Hepatocyte (in vitro differentiated cells): ENCODE results near the gene ABCB11. TPM values are rescaled to one million over a fixed set of nuclear protein-coding genes. Genes with fewer than 3 reads are reported as not detected.

ENCODE experiments used
- DNase-seq: peaks from one replicate; pipeline ENCODE4 v3.0.0-alpha.2; 2016; ENCODE audit warnings: low spot score
- H2AFZ ChIP-seq: fragments of 200-600 bp; sonication (generic); 2 replicates; pipeline ENCODE4 v1.6.0; 2016; ENCODE audit warnings: antibody characterized with exemption, mild to moderate bottlenecking
- H3K27ac ChIP-seq: fragments of 200-600 bp; sonication (generic); 2 replicates; pipeline ENCODE4 v1.5.1; 2016; ENCODE audit warnings: mild to moderate bottlenecking
- H3K27me3 ChIP-seq: fragments of 200-600 bp; sonication (generic); 2 replicates; pipeline ENCODE4 v1.6.1; 2016
- H3K36me3 ChIP-seq: fragments of 200-600 bp; sonication (generic); replicated peaks from 2 replicates; pipeline ENCODE4 v1.5.1; 2016; ENCODE audit warnings: low read depth; ENCODE audit not compliant: insufficient read depth
- H3K4me1 ChIP-seq: fragments of 200-600 bp; sonication (generic); 2 replicates; pipeline ENCODE4 v1.5.1; 2016; ENCODE audit warnings: mild to moderate bottlenecking, moderate library complexity; ENCODE audit not compliant: insufficient read depth
- H3K4me2 ChIP-seq: fragments of 200-600 bp; sonication (generic); 2 replicates; pipeline ENCODE4 v1.6.0; 2016
- H3K4me3 ChIP-seq: fragments of 200-600 bp; sonication (generic); 2 replicates; pipeline ENCODE4 v1.5.1; 2016; ENCODE audit warnings: mild to moderate bottlenecking
- H3K79me2 ChIP-seq: fragments of 200-600 bp; sonication (generic); 2 replicates; pipeline ENCODE4 v1.6.0; 2017; ENCODE audit warnings: mild to moderate bottlenecking
- H3K9me2 ChIP-seq: fragments of 200-600 bp; sonication (generic); replicated peaks from 2 replicates; pipeline ENCODE4 v1.6.0; 2017; ENCODE audit warnings: mild to moderate bottlenecking; ENCODE audit not compliant: insufficient read depth
- H3K9me3 ChIP-seq: fragments of 200-600 bp; sonication (generic); 2 replicates; pipeline ENCODE4 v1.5.1; 2016; ENCODE audit warnings: low read depth, mild to moderate bottlenecking
- H4K20me1 ChIP-seq: fragments of 200-600 bp; sonication (generic); 2 replicates; pipeline ENCODE4 v1.6.0; 2016; ENCODE audit warnings: mild to moderate bottlenecking; ENCODE audit not compliant: insufficient read depth, poor library complexity, severe bottlenecking
- CTCF ChIP-seq: fragments of 200-600 bp; sonication (generic); IDR thresholded peaks from 2 replicates; pipeline ENCODE4 v1.5.1; 2016; ENCODE audit warnings: antibody characterized with exemption, mild to moderate bottlenecking; ENCODE audit not compliant: poor library complexity
- EZH2 ChIP-seq: fragments of 200-600 bp; sonication (generic); IDR thresholded peaks from 2 replicates; pipeline ENCODE4 v1.6.1; 2016; ENCODE audit warnings: antibody characterized with exemption, mild to moderate bottlenecking, borderline replicate concordance
- EZH2phosphoT487 ChIP-seq: fragments of 200-600 bp; sonication (generic); IDR thresholded peaks from one replicate; pipeline ENCODE4 v1.6.1; 2018; ENCODE audit warnings: antibody characterized with exemption, mild to moderate bottlenecking, low read depth, moderate library complexity; ENCODE audit not compliant: unreplicated experiment, severe bottlenecking
- WGBS: methylation state at CpG from one replicate; pipeline ENCODE4 v1.1.6; 2016; ENCODE audit warnings: low lambda C conversion rate; ENCODE audit errors: missing lambda C conversion rate; 5-methylcytosine and 5-hydroxymethylcytosine counted together
- polyA plus RNA-seq: library from polyadenylated mRNA; unstranded; fragments of >200 nt; fragmentation: Nextera tagmentation; extraction: Ambion mirVana; gene quantifications from 2 replicates; pipeline ENCODE4 v1.2.1, GENCODE V29; 2016
- total RNA-seq: library from RNA; depleted of rRNA; stranded (reverse); fragments of >200 nt; gene quantifications from 2 replicates; pipeline ENCODE4 v1.2.3, GENCODE V29; 2014

ABCB11 gene
- total and polyA plus RNA-seq, 2 experiments from 2014 or later, result 2.0 to 9.2 TPM

- DNase-seq, result no peak
- Histone ChIP-seq H3K4me1 (peaks cover 18% of the 10 kb centered on the region), H3K27ac (no peak overlapping the region), H3K4me3 (no peak overlapping the region), H3K9me2 (no peaks in the 10 kb centered on the region), H3K79me2 (no peaks in the 10 kb centered on the region), H3K27me3 (no peaks in the 10 kb centered on the region), H2AFZ (no peak overlapping the region), H4K20me1 (no peaks in the 10 kb centered on the region), H3K9me3 (no peaks in the 10 kb centered on the region), H3K4me2 (no peak overlapping the region), H3K36me3 (no peaks in the 10 kb centered on the region)
- WGBS, result 79% methylated on average over 4 of the region's 4 CpGs
- TF ChIP-seq CTCF (no peak), EZH2phosphoT487 (no peak), EZH2 (no peak)
Measured at GRCh38 chr2:169015943-169016342, 15.2 kb downstream of the ABCB11 start.

GRCh38 chr2:169014780-169015179 is 16.3 kb downstream of the ABCB11 start:
- H3K4me2 ChIP-seq, result no peak overlapping the region
- no peak overlapping the region for H3K4me3 ChIP-seq
- no peaks in the 10 kb centered on the region for H3K36me3 ChIP-seq
- H3K9me2 ChIP-seq, result no peaks in the 10 kb centered on the region
- H3K79me2 ChIP-seq, result no peaks in the 10 kb centered on the region
- TF ChIP-seq CTCF, result no peak
- no peak for TF ChIP-seq EZH2phosphoT487
- no peak for TF ChIP-seq EZH2
- no peak for DNase-seq
- no peaks in the 10 kb centered on the region for H3K27me3 ChIP-seq
- 85% methylated on average over 3 of the region's 3 CpGs for WGBS
- no peak overlapping the region for H2AFZ ChIP-seq
- H3K27ac ChIP-seq, result no peak overlapping the region
- no peaks in the 10 kb centered on the region for H4K20me1 ChIP-seq
- H3K9me3 ChIP-seq, result no peaks in the 10 kb centered on the region
- H3K4me1 ChIP-seq, result peaks cover 21% of the 10 kb centered on the region

- Histone ChIP-seq H3K9me2 (no peaks in the 10 kb centered on the region), H3K36me3 (no peaks in the 10 kb centered on the region), H3K4me1 (peaks cover 21% of the 10 kb centered on the region), H2AFZ (no peak overlapping the region), H3K27ac (peak overlapping the region; percentile 86), H3K9me3 (no peaks in the 10 kb centered on the region), H3K4me2 (no peak overlapping the region), H3K4me3 (no peak overlapping the region), H3K27me3 (no peaks in the 10 kb centered on the region), H4K20me1 (no peaks in the 10 kb centered on the region), H3K79me2 (no peaks in the 10 kb centered on the region)
- no peak for TF ChIP-seq EZH2
- TF ChIP-seq CTCF, result no peak
- TF ChIP-seq EZH2phosphoT487, result no peak
- WGBS, result 88% methylated on average over 4 of the region's 4 CpGs
- no peak for DNase-seq
Measured at GRCh38 chr2:169013628-169014026, 17.5 kb downstream of the ABCB11 start.
